Measurements from ENCODE around the gene KRTAP19-4.

DNA sequence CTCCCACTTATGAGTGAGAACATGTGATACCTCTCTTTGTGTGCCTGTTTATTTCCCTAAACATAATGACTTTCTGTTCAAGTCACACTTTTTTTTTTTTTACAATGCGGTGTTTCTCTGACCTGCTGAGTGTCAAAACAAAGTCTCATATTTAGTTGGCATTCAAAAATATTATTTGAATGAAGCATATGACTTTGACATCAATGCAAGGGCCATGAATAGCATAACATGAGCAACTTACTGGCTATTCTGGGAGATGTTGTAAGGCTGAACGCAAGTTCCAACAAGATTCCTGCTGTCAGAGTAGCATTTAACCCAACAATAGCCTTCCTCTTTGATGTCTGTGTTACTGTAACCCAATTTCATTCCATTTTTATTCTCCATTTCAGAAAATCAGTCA lies 14.8 kb downstream of the KRTAP19-4 start:
- no peak for TF ChIP-seq POLR2A (IDR thresholded peaks at IDR 0.05; ENCODE audit: low read length)
- TF ChIP-seq GATA1 (IDR thresholded peaks at IDR 0.05; ENCODE audit: low read depth, low read length), result no peak
